GM12865 (cell line): ENCODE measurements around the gene PPP1R13B.

Source experiments
- DNase-seq: peaks from one replicate; pipeline ENCODE4 v3.0.0; 2010; ENCODE audit warnings: low read depth
- H3K4me3 ChIP-seq: 2 replicates; pipeline ENCODE4 v1.5.1; 2011; ENCODE audit warnings: mild to moderate bottlenecking, low read depth, low read length, control low read depth
- CTCF ChIP-seq: IDR thresholded peaks from 2 replicates; pipeline ENCODE4 v1.5.1; 2011; ENCODE audit warnings: low read length, control low read depth, low read depth, inconsistent platforms; ENCODE audit not compliant: insufficient read depth; ENCODE audit errors: missing control alignments

Gene PPP1R13B

GRCh38 chr14:103856607-103857006, 9.2 kb upstream of the PPP1R13B start:
- no peak for TF ChIP-seq CTCF
- no peak for DNase-seq
- H3K4me3 ChIP-seq = no peak overlapping the region

GRCh38 chr14:103856105-103856504, 8.7 kb upstream of the PPP1R13B start:
- H3K4me3 ChIP-seq = no peak overlapping the region
- no peak for TF ChIP-seq CTCF
- DNase-seq = no peak

GRCh38 chr14:103855734-103856095, 8.3 kb upstream of the PPP1R13B start:
- TF ChIP-seq CTCF = no peak
- no peak for DNase-seq
- no peak overlapping the region for H3K4me3 ChIP-seq

- TF ChIP-seq CTCF = no peak
- no peak for DNase-seq
- no peak overlapping the region for H3K4me3 ChIP-seq
Measured at GRCh38 chr14:103854822-103855733, 7.7 kb upstream of the PPP1R13B start.

- H3K4me3 ChIP-seq = no peak overlapping the region
- DNase-seq = no peak
- no peak for TF ChIP-seq CTCF
Measured at GRCh38 chr14:103854017-103854808, 6.8 kb upstream of the PPP1R13B start.

- no peak overlapping the region for H3K4me3 ChIP-seq
- no peak for TF ChIP-seq CTCF
- no peak for DNase-seq
Measured at GRCh38 chr14:103849151-103849886, 1.9 kb upstream of the PPP1R13B start.
